Activated T-cell treated with anti-CD3 and anti-CD28 coated beads for 24 hours (primary cell): ENCODE results near the gene ST6GAL1.
"Not testable (repeated sequence)": the region's sequence is repeated elsewhere in the genome, so short reads cannot be mapped to it uniquely, and the experiment has no call there.

ENCODE experiments used
- DNase-seq: peaks from one replicate; pipeline ENCODE4 v3.0.0-alpha.2; 2020; ENCODE audit warnings: low read depth

Gene ST6GAL1

GRCh38 chr3:187021748-187022402 is 91.5 kb downstream of the ST6GAL1 start:
- DNase-seq = no peak

- no peak for DNase-seq
Measured at GRCh38 chr3:187022403-187023029, 92.2 kb downstream of the ST6GAL1 start.

GRCh38 chr3:187023340-187023739 is 93.0 kb downstream of the ST6GAL1 start:
- not testable (repeated sequence) for DNase-seq

GRCh38 chr3:187024536-187025226 is 94.4 kb downstream of the ST6GAL1 start:
- DNase-seq = no peak

GRCh38 chr3:187025254-187025655 is 94.9 kb downstream of the ST6GAL1 start:
- peak; percentile 58 for DNase-seq

- DNase-seq = peak; percentile 44
Measured at GRCh38 chr3:187025656-187026316, 95.5 kb downstream of the ST6GAL1 start.

- no peak for DNase-seq
Measured at GRCh38 chr3:187026317-187026670, 96.0 kb downstream of the ST6GAL1 start.

- no peak for DNase-seq
Measured at GRCh38 chr3:187027531-187028278, 97.4 kb downstream of the ST6GAL1 start.

- DNase-seq = no peak
Measured at GRCh38 chr3:187031934-187032333, 101.6 kb downstream of the ST6GAL1 start.

GRCh38 chr3:187036394-187036793 is 106.1 kb downstream of the ST6GAL1 start:
- DNase-seq = no peak

GRCh38 chr3:187039100-187039722 is 108.9 kb downstream of the ST6GAL1 start:
- DNase-seq = no peak

GRCh38 chr3:187039723-187040414 is 109.5 kb downstream of the ST6GAL1 start:
- DNase-seq = no peak

- DNase-seq = no peak
Measured at GRCh38 chr3:187040516-187041361, 110.4 kb downstream of the ST6GAL1 start.

- peak; percentile 37 for DNase-seq
Measured at GRCh38 chr3:187041362-187042307, 111.3 kb downstream of the ST6GAL1 start.

GRCh38 chr3:187042346-187042745 is 112.0 kb downstream of the ST6GAL1 start:
- DNase-seq = no peak

GRCh38 chr3:187042874-187043458 is 112.6 kb downstream of the ST6GAL1 start:
- no peak for DNase-seq

GRCh38 chr3:187044206-187044605 is 113.9 kb downstream of the ST6GAL1 start:
- no peak for DNase-seq

- DNase-seq = no peak
Measured at GRCh38 chr3:187044867-187045552, 114.7 kb downstream of the ST6GAL1 start.
